NCI-H446 treated with DMSO at 0.1 percent for 48 hours (cell line): ENCODE data around the gene CNKSR2.

Experiments used
- DNase-seq: peaks from one replicate; lab custom pipeline; 2025; lab: John Stamatoyannopoulos, UW

Gene CNKSR2

GRCh38 chrX:21610168-21610567 is 235.9 kb downstream of the CNKSR2 start:
- DNase-seq, result no peak

- DNase-seq, result no peak
Measured at GRCh38 chrX:21612154-21612553, 237.9 kb downstream of the CNKSR2 start.

GRCh38 chrX:21616386-21616785 is 242.2 kb downstream of the CNKSR2 start:
- DNase-seq, result no peak

GRCh38 chrX:21620234-21620633 is 246.0 kb downstream of the CNKSR2 start:
- no peak for DNase-seq

- DNase-seq, result no peak
Measured at GRCh38 chrX:21623778-21624501, 249.7 kb downstream of the CNKSR2 start.

DNA sequence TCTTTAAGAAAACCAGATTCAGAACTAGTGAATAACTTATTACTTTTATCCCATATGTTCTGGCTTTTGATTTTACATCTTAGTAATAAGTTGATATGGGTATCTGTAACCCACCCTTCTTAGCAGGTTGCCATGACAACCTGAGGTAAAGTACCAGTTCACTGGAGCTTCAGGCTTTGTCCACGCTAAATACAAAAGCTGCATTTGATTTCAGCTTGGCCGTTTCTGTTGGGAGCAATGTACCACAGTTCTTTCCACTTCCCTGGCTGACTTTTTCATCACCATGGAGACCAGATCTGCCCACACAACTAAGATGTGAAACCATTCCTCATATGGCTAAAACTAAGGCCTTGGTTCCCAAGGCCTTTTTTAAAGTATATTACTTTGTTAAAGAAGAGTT is 257.8 kb downstream of the CNKSR2 start:
- no peak for DNase-seq

DNA sequence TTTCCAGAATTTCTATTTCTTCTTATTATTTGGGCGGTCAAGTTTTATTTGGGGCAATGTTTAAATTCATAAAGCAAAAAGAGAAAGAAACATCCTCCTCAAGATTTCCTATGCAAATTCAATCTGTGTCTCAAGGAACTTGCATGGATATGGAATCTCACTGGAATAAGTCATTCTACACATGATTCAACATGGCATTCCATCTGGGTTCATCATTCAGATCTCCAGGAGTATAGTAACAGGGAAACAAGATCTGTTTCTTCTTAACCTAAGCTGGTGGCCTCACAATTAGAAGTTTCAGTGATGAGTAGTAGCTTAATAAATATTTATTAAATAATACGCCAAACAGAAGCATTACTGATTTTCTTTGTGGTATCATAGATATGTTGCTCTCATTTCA is 264.1 kb downstream of the CNKSR2 start:
- no peak for DNase-seq

GRCh38 chrX:21639775-21640174 is 265.6 kb downstream of the CNKSR2 start:
- DNase-seq, result no peak

GRCh38 chrX:21645431-21645830 is 271.2 kb downstream of the CNKSR2 start:
- DNase-seq, result peak; percentile 38

DNA sequence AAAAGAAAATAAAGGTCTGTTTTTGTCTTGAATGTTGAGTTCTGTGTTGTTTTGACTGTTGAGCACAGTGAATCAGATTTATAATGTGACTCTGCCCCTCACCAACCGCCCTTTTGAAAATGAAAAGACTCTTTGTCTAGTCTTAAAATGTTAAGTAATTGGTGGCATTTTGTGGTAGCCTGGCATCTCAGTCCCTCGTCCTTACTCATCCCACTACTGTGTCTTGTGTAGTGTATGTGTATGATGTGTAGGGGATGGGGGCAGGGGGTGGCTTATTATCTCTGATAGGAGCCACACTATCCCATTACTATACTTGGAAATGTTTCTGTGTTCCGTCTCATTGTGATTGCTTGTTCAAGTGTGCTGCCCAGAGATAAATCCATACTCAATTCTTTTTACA is 271.7 kb downstream of the CNKSR2 start:
- no peak for DNase-seq

GRCh38 chrX:21655901-21656586 is 281.8 kb downstream of the CNKSR2 start:
- no peak for DNase-seq

DNA sequence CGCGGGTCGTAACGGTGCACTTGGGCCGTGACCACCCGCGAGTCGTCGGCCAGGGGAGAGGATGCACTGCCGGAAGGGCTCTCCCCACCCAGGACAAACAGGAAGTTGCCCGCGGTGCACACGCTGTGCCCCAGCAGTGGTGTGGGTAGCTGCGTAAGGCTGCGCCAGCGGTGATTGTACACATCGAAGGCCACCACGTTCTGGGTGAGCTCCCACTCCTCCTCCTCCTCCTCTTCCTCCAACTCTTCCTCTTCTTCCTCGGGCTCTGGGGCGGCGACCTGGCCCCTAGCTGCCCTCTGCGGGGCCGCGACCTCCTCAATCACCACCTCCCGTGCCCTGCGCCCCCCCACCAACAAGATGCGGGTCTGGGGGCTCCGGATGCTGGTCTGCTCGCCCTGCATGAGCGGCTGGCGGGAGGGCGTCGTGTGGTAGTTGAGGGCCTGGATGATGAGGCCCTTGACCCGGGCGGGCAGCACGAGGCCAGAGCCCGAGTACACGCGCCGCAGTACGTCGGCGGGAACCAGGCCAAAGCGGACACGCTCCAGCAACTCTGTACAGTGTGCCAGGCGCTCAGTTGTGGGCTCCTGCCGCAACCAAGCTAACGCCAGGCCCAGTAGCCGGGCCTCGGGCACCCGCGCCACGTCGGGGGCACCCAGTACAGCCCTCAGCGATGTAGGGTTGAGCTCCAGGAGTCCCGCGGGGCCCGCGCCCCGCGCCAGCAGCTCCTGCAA is 282.5 kb downstream of the CNKSR2 start:
- DNase-seq, result no peak

GRCh38 chrX:21657318-21658151 is 283.3 kb downstream of the CNKSR2 start:
- no peak for DNase-seq

- DNase-seq, result no peak
Measured at GRCh38 chrX:21658152-21658737, 284.0 kb downstream of the CNKSR2 start, which contains the start of gene KLHL34. TSS of gene KLHL34 (minus strand) at chrX:21658330. CDS start at chrX:21657788, 542 bp downstream.

DNA sequence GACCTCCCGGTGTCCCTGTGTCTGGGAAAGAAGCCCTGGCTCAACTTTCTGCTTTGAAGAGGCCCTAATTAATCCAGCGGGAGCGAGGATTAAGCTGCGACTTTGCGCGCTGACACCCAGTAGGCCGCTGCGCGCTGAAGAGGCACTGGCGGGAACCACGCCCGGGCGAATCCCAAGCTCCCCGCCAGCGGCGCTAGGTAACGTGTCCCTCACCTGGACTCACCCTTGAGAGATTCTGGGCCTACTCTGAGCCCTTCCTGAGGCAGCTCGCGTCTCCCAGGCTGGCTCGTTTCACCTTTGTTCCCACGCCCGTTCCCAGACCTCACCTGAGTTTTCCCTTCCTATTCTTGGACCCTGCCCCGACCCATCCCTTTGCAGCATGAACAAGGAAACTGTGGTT is 284.5 kb downstream of the CNKSR2 start:
- DNase-seq, result no peak

GRCh38 chrX:21659320-21659719 is 285.1 kb downstream of the CNKSR2 start:
- no peak for DNase-seq

GRCh38 chrX:21660156-21660555 is 285.9 kb downstream of the CNKSR2 start:
- no peak for DNase-seq

GRCh38 chrX:21661316-21661715 is 287.1 kb downstream of the CNKSR2 start:
- no peak for DNase-seq

DNA sequence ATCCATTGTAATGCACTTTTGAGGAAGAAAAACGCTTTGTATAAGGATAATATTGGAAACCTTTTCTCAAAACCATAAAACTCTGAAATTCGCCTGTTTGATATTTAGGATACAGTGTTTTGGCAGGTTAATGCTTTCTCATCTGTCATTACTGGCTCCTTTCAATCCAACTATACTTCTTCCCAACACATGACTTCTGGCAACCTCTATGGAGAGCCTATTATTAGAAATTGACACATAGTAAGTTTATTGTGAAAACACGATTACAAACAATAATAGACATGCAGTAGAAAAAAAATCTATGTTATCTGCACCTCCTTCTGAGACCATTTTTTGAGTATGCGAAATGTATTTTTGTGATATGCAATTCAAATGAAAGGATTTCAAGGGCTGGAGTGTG is 288.5 kb downstream of the CNKSR2 start:
- DNase-seq, result no peak

DNA sequence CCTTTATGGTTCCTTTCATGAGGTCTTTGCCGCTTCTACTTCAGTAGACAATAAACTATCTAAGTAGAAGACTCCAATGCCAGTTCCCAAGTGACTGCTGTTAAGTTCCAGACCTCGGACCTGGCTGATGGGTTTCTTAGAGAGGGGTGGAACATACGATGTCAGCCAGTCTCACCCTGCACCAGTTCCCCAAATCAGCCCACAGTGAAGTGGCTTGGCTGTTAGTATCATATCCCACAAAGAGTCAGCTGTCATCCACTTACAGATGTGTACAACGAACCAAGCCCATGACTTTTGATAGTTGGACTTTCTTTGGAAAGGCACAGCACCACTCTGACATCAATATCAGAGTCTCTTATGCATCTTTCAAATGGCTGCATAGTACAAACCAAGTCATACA is 292.0 kb downstream of the CNKSR2 start:
- DNase-seq, result no peak

- no peak for DNase-seq
Measured at GRCh38 chrX:21666679-21667078, 292.5 kb downstream of the CNKSR2 start.
